ENCODE results near the gene RAP2C. TPM values are rescaled to one million over a fixed set of nuclear protein-coding genes. Genes with fewer than 3 reads are reported as not detected.

The RAP2C gene
- polyA plus RNA-seq, 3 donors from 2014 or later: 21.6 to 24.7 (median 24.2) TPM

Other genes starting within 250 kb of the RAP2C start
- 100 to 1,000 TPM in 2 of 3 donors, 10 to 100 TPM in 1; 94.0 to 114 (median 104) TPM for gene STK26, start 196.1 kb downstream of the RAP2C start, polyA plus RNA-seq
- gene FRMD7, start 91.4 kb downstream of the RAP2C start, polyA plus RNA-seq: not detected

Measured in immature natural killer cell (primary cell).